ENCODE results near the gene PACS2.

GRCh38 chr14:105353136-105353535, 38.6 kb downstream of the PACS2 start:
- TF ChIP-seq POLR2AphosphoS5 (IDR thresholded peaks at IDR 0.05) (no peak), CTCF (IDR thresholded peaks at IDR 0.05) (no peak), POLR2A (IDR thresholded peaks at IDR 0.05; ENCODE audit: low read depth) (no peak), EP300 (IDR thresholded peaks at IDR 0.05) (no peak)

All from esophagus muscularis mucosa (tissue), 4 donors.